H1 (cell line): ENCODE measurements around the gene OPCML. TPM values are rescaled to one million over a fixed set of nuclear protein-coding genes. Genes with fewer than 3 reads are reported as not detected.

Experiments used
- KDM1A ChIP-seq: fragments of 200-600, 300-600 bp; sonication (generic); IDR thresholded peaks from 2 replicates; pipeline ENCODE4 v1.7.1; 2016; ENCODE audit warnings: mild to moderate bottlenecking, low read length, borderline replicate concordance
- SP1 ChIP-seq: IDR thresholded peaks from 2 replicates; pipeline ENCODE4 v1.6.1; 2011; ENCODE audit warnings: low read depth, low read length
- polyA plus RNA-seq, 7 experiments: library from polyadenylated mRNA; depleted of rRNA in 3 of 7; stranded (reverse) in 5 of 7; unstranded in 2 of 7; fragments of >200 nt in 5 of 7; fragments of 200-250 nt in 2 of 7; gene quantifications; 1 replicate in 5 of 7; 2 replicates in 1 of 7; 4 replicates in 1 of 7; pipeline versions ENCODE4 v1.2.1 to v1.2.3, GENCODE V29; 2011 to 2013; ENCODE audit warnings: missing spikeins in 2 of 7, mixed read lengths in 2 of 7
- total RNA-seq: library from RNA; stranded (reverse); fragmentation: NEBNext Ultra II Directional; extraction: Animal tissue kit (Norgen Biotek cat#: 25700); gene quantifications from 2 replicates; pipeline ENCODE4 v1.2.1, GENCODE V29; 2021

The OPCML gene
- total and polyA plus RNA-seq, 2 of the 8 experiments (the other 6 are each of a cell fraction or from before 2014, with no cell fraction given) = 2.3 to 3.1 TPM

- TF ChIP-seq KDM1A (no peak), SP1 (no peak)
These were observed 205.5 kb downstream of the OPCML start (continued) for GRCh38 chr11:133326849-133327248.
